Suprapubic skin (tissue), 4 donors: ENCODE results near the gene EGFR. TPM values are rescaled to one million over a fixed set of nuclear protein-coding genes. Genes with fewer than 3 reads are reported as not detected.

Source experiments
- DNase-seq, 2 donors: peaks; one replicate each; pipeline ENCODE4 v3.0.0-alpha.2; 2019; ENCODE audit warnings: low spot score in 2 of 2
- H3K27ac ChIP-seq: fragments of 200-600 bp; sonication (generic); one replicate; pipeline ENCODE4 v1.5.1; 2019
- H3K27me3 ChIP-seq: fragments of 200-600 bp; sonication (generic); one replicate; pipeline ENCODE4 v1.5.1; 2019
- H3K36me3 ChIP-seq: fragments of 200-600 bp; sonication (generic); one replicate; pipeline ENCODE4 v1.5.1; 2019
- H3K4me1 ChIP-seq: fragments of 200-600 bp; sonication (generic); one replicate; pipeline ENCODE4 v1.5.1; 2019
- H3K4me3 ChIP-seq: fragments of 200-600 bp; sonication (generic); one replicate; pipeline ENCODE4 v1.5.1; 2019; ENCODE audit warnings: mild to moderate bottlenecking
- H3K9me3 ChIP-seq: fragments of 200-600 bp; sonication (generic); one replicate; pipeline ENCODE4 v1.5.1; 2019
- CTCF ChIP-seq, 2 donors: fragments of 200-600 bp in 1 of 2; fragments of 450-650 bp in 1 of 2; sonication (generic) in 1 of 2; IDR thresholded peaks; one replicate each; pipeline ENCODE4 v1.5.1; 2016 to 2019; ENCODE audit warnings: antibody characterized with exemption in 2 of 2, mild to moderate bottlenecking in 1 of 2, moderate library complexity in 1 of 2
- EP300 ChIP-seq: sonication (generic); formaldehyde crosslinking; IDR thresholded peaks from one replicate; pipeline ENCODE4 v1.6.1; 2017; ENCODE audit warnings: antibody characterized with exemption
- POLR2A ChIP-seq, 2 donors: fragments of 450-650 bp; IDR thresholded peaks; one replicate each; pipeline ENCODE4 v1.6.1; 2017; ENCODE audit warnings: antibody characterized with exemption in 2 of 2, mild to moderate bottlenecking in 2 of 2, moderate library complexity in 2 of 2
- POLR2AphosphoS5 ChIP-seq, 3 donors: sonication (generic); formaldehyde crosslinking; IDR thresholded peaks; one replicate each; pipeline ENCODE4 v1.6.1; 2017; ENCODE audit warnings: antibody characterized with exemption in 3 of 3
- WGBS: methylation state at CpG from one replicate; pipeline ENCODE4 v1.1.5; 2018; 5-methylcytosine and 5-hydroxymethylcytosine counted together
- total RNA-seq, 4 donors: library from RNA; depleted of rRNA; stranded (reverse); fragments of >200 nt; gene quantifications; one replicate each; pipeline ENCODE4 v1.1.0, GENCODE V29; 2016

Gene EGFR
- total RNA-seq, 4 donors from 2014 or later, result 231 to 341 (median 271) TPM

GRCh38 chr7:55013851-55014250 lies 5.0 kb upstream of the EGFR start:
- Histone ChIP-seq H3K36me3 (no peaks in the 10 kb centered on the region), H3K27me3 (no peaks in the 10 kb centered on the region), H3K9me3 (peaks cover 4% of the 10 kb centered on the region), H3K27ac (no peak overlapping the region), H3K4me3 (no peak overlapping the region), H3K4me1 (peaks cover 8% of the 10 kb centered on the region)
- 71% methylated on average over 1 of the region's 1 CpG for WGBS
- DNase-seq, result no peak
- no peak for TF ChIP-seq CTCF (IDR thresholded peaks at IDR 0.05)
- no peak for TF ChIP-seq EP300
- no peak for TF ChIP-seq POLR2AphosphoS5 (IDR thresholded peaks at IDR 0.05)
- no peak for TF ChIP-seq POLR2A (IDR thresholded peaks at IDR 0.05)

GRCh38 chr7:55016061-55016745 lies 2.6 kb upstream of the EGFR start:
- 88% methylated on average over 5 of the region's 5 CpGs for WGBS
- no peak for TF ChIP-seq CTCF (IDR thresholded peaks at IDR 0.05)
- no peak for TF ChIP-seq EP300
- TF ChIP-seq POLR2A (IDR thresholded peaks at IDR 0.05), result no peak
- no peak for TF ChIP-seq POLR2AphosphoS5 (IDR thresholded peaks at IDR 0.05)
- Histone ChIP-seq H3K27ac (no peak overlapping the region), H3K27me3 (no peaks in the 10 kb centered on the region), H3K36me3 (no peaks in the 10 kb centered on the region), H3K4me1 (peaks cover 9% of the 10 kb centered on the region), H3K4me3 (no peak overlapping the region), H3K9me3 (peaks cover 4% of the 10 kb centered on the region)
- no peak for DNase-seq

- Histone ChIP-seq H3K36me3 (no peaks in the 10 kb centered on the region), H3K9me3 (peaks cover 4% of the 10 kb centered on the region), H3K4me1 (peaks cover 14% of the 10 kb centered on the region), H3K4me3 (no peak overlapping the region), H3K27ac (no peak overlapping the region), H3K27me3 (no peaks in the 10 kb centered on the region)
- no peak for DNase-seq
- TF ChIP-seq CTCF (IDR thresholded peaks at IDR 0.05), result no peak
- no peak for TF ChIP-seq POLR2A (IDR thresholded peaks at IDR 0.05)
- no peak for TF ChIP-seq EP300
- no peak for TF ChIP-seq POLR2AphosphoS5 (IDR thresholded peaks at IDR 0.05)
- 82% methylated on average over 2 of the region's 3 CpGs for WGBS
These were observed 2.1 kb upstream of the EGFR start for GRCh38 chr7:55016746-55017090.

GRCh38 chr7:55017841-55018240 lies 976 bp upstream of the EGFR start:
- Histone ChIP-seq H3K4me3 (peak overlapping the region; percentile 91), H3K36me3 (no peaks in the 10 kb centered on the region), H3K9me3 (no peaks in the 10 kb centered on the region), H3K27ac (peak overlapping the region; percentile 99), H3K27me3 (no peaks in the 10 kb centered on the region), H3K4me1 (peaks cover 25% of the 10 kb centered on the region)
- no peak for DNase-seq
- no peak for TF ChIP-seq POLR2A (IDR thresholded peaks at IDR 0.05)
- no peak for TF ChIP-seq CTCF (IDR thresholded peaks at IDR 0.05)
- no peak for TF ChIP-seq EP300
- TF ChIP-seq POLR2AphosphoS5 (IDR thresholded peaks at IDR 0.05), result no peak
- 43% methylated on average over 6 of the region's 6 CpGs for WGBS

- H3K4me1 ChIP-seq, result peaks cover 35% of the 10 kb centered on the region
- peak overlapping the region; percentile 99 for H3K27ac ChIP-seq
- H3K27me3 ChIP-seq, result no peaks in the 10 kb centered on the region
- H3K9me3 ChIP-seq, result no peaks in the 10 kb centered on the region
- no peaks in the 10 kb centered on the region for H3K36me3 ChIP-seq
- TF ChIP-seq POLR2A (IDR thresholded peaks at IDR 0.05) (no peak), EP300 (peak; percentile 88), POLR2AphosphoS5 (IDR thresholded peaks at IDR 0.05) (peak in 1 of 3 donors; percentile 92), CTCF (IDR thresholded peaks at IDR 0.05) (no peak)
- no CpG with 5 or more reads among the region's 70 CpGs for WGBS
- H3K4me3 ChIP-seq, result peak overlapping the region; percentile 91
- DNase-seq, result peak; percentile 84 to 88
These were observed 424 bp downstream of the EGFR start for GRCh38 chr7:55019191-55019690.
